NCI-H1092 treated with DMSO at 0.1 percent for 48 hours (cell line): Measurements from ENCODE around the gene CREBBP.

Experiments used
- DNase-seq: peaks from one replicate; lab custom pipeline; 2025; lab: John Stamatoyannopoulos, UW

CREBBP gene

DNA sequence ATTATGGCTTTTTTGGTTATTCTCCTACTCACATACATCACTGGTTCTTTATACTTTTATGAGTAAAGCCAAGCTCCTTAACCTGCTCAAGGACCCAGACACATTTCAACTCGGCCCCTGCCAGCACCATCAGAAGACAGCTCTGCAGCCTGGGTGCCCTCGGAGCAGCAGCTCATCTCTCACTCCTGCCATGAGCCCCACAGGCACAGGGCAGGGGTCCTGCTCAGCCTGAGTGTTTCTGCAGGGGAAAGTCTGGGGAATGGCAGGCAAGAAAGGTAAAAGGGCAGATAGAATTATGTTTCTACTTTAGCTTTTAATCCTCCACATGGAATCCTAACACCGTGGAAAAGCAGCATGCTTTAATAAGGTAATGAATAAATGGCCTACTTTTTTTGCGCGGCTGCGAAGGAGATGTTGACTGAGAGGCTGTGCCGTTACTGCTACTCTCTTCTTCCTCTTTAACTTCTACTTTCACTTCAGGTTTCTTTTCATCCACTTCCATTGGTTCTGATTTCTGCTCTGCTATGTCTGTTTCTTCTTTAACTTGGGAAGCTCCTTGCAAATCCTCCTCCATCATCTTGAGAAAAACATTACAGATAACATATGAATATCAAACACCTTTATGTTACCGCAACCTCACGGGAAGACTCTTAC lies 113.1 kb downstream of the CREBBP start:
- DNase-seq: no peak

DNA sequence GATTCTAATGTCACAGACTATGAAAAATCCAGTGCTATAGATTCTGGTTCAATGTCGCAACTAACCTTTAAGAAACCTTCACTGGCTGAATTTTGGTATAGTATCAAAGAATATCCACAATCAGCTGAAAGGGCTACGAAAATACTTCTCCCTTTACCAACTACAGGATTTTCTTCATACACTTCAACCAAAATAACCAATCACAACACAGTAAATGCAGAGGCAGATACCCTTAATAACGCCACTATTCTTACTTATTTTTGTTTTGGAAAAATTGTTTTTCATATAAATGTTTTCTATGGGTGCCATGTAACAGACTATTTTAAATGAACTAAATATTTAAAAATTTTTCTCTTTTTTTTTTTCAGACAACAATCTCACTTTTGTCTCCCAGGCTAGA lies 114.3 kb downstream of the CREBBP start:
- no peak for DNase-seq

- no peak for DNase-seq
Measured at GRCh38 chr16:3764409-3764808, 116.1 kb downstream of the CREBBP start.

- DNase-seq: no peak
Measured at GRCh38 chr16:3762107-3762750, 118.3 kb downstream of the CREBBP start.

DNA sequence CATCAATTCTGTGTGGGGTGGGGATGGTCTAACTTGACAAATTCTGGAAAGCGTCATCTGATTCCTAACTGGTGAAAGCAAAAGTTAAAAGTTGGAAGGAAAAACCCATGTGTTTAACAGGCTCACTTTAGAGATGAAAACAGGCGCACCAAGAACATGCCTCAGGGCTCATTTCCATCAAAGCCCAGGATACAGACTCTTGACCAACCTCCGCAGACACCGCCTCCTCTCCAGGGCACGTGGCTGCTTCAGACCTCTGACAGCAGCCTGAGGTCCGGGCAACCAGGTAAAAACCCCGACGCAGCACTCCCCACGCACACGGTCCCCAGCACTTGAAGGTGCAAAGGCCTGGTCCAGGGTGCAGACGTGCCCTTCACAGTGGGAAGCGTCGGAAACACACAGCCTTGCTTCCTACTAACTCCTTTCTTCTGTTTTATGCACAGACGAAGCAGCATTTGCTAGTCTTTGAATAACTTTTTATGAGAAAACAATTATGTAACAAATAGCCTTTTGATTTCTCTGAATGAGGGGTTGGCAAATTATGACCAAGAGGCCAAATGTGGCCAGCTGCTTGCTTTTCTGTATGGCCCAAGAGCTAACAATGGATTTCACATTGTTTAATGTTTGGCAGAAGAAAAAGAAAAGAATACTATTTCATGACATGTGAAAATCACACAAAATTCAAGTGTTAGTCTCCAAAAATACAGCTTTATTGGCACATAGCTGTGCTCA lies 119.0 kb downstream of the CREBBP start:
- DNase-seq: no peak

- DNase-seq: no peak
Measured at GRCh38 chr16:3760518-3760917, 120.0 kb downstream of the CREBBP start.

GRCh38 chr16:3759736-3760135 lies 120.8 kb downstream of the CREBBP start:
- DNase-seq: peak; percentile 46

- DNase-seq: no peak
Measured at GRCh38 chr16:3756113-3756512, 124.4 kb downstream of the CREBBP start.

- no peak for DNase-seq
Measured at GRCh38 chr16:3755249-3755648, 125.3 kb downstream of the CREBBP start.

DNA sequence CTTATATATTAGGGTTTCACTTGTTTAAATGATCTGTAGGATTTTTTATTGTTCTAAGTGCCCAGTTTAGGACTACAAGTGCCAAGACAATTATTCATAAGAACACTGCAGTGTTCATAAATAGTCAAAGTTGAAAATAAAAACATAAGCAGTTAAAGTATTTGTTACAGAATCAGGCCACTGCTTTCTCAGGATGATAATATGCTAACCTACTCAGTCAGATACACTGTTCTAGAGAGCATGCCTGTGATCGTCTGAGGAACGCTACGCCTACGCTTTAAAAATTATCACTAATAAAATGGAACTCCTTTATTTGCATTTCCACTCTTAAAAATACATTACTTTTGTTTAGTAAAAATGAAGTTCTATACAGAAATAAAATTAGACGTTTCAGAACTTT lies 125.7 kb downstream of the CREBBP start:
- DNase-seq: no peak

- no peak for DNase-seq
Measured at GRCh38 chr16:3754081-3754703, 126.3 kb downstream of the CREBBP start.

GRCh38 chr16:3752984-3753383 lies 127.5 kb downstream of the CREBBP start:
- DNase-seq: no peak

DNA sequence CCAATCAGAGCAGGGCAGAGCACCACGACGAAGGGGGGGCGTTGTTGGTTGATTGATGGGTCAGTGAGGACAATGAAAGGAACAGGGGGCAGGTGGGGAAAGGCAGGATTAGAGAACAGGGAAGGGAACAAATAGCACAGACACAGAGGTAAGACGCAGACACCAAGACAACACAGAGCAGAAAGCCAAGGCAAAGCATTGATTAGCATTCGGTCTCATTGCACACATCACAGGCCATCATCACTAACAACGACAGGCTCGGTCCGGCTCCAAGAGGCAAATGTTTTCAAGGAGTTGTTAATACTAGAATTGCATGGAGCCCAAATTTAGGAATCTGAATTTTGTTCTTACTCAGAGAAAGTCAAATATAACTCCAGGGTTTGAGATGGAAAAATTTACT lies 128.6 kb downstream of the CREBBP start:
- no peak for DNase-seq

DNA sequence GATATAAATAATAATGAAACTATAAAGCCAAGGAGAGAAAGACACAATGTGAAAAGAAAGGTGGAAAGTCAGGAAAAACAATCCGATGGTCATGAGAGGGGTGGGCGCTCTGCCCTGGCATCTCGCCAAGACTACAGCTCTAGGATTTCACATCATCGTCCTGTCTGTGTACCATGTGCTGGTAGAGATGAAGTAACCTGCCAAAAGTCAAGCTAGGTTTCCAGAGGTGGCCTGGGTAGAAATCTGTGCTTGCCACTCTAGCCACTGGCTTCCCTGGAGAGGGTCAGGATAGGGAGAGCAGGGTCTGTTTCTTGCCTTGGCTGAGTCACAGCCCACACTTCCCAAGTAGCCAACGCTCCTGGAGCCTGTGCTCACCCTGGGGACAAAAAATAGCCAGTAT lies 132.2 kb downstream of the CREBBP start:
- DNase-seq: no peak

- DNase-seq: no peak
Measured at GRCh38 chr16:3745751-3746355, 134.7 kb downstream of the CREBBP start.

DNA sequence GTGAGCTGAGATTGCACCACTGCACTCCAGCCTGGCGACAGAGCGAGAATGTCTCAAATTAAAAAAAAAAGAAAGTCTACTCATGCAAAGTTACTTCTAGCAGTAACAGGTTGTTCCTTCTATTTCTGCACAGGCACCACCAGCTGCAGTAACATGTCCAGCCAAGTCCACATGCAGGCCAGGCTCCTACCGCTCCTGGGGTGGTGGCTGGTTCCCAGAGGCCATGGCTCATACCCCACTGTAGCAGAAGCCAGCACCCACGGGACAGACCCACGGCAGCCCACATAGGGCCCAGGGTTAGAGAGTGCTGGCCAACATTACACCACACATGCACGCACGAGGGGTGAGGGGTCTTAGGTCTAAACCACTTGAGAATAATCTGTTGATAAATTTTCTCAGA lies 136.5 kb downstream of the CREBBP start:
- DNase-seq: no peak

- no peak for DNase-seq
Measured at GRCh38 chr16:3740934-3741333, 139.6 kb downstream of the CREBBP start.

DNA sequence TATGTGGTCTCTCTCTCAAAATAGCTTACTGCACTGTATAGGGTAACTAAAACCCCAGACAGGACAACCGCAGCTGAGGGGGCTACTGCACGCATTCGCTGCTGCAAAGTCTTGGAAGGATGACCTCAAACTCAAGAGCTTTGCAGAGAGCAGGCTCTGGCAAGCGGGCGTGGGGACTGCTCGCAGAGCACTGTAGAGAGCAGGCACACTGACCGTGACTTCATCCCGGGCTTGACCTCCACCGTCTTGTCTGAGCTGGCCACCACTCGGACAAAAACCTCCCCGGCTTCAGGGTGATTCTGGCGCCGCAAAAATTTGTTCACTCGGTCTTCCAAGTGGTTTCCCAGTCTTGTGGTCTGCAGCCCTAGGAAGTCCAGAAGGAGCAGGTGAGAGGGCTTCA lies 140.3 kb downstream of the CREBBP start:
- DNase-seq: no peak

GRCh38 chr16:3739636-3740035 lies 140.9 kb downstream of the CREBBP start:
- DNase-seq: no peak

GRCh38 chr16:3738541-3738940 lies 142.0 kb downstream of the CREBBP start:
- no peak for DNase-seq

GRCh38 chr16:3738128-3738527 lies 142.4 kb downstream of the CREBBP start:
- no peak for DNase-seq

DNA sequence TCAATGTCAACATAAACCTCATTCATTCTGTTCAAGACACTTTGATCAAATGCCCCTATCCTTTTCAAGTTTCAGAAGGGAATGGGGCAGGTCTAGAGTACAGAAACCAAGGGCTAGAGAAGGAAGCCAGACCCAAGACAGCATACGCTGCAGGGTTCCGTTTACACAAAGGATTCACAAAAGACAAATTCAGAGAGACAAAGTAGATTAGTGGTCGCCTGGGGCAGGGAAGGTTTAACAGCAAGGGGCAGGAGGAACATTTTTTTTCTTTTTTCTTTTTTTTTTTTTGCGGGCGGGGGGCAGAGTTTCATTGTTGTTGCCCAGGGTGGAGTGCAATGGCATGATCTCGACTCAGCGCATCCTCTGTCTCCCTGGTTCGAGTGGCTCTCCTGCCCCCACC lies 143.3 kb downstream of the CREBBP start:
- no peak for DNase-seq

DNA sequence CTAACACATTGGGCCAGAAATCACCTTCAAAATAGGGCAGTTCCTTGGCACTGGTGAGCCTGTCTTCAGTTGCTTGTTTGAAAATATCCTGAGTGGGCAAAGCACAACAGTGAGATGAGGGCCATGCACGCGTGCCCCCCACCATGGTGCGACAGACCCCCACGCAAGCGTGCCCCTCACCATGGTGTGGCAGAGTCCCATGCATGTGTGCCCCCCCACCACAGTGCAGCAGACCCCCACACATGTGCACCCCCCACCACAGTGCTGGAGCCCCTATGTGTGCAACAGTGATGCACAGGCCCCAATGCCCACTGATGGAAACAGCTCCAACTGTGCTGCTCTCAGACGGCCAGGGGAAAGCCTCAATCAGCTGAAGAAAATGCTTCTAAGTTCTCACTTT lies 144.4 kb downstream of the CREBBP start:
- no peak for DNase-seq
